PC-9 (cell line): ENCODE measurements around the gene ACOXL. TPM values are rescaled to one million over a fixed set of nuclear protein-coding genes. Genes with fewer than 3 reads are reported as not detected.

Experiments used
- BruUV-seq: library from RNA; stranded (reverse); fragments of 400-500 nt; replicated peaks from 2 replicates; lab custom pipeline; 2021; lab: Mats Ljungman, UMichigan
- CTCF ChIA-PET: fragments of 300-600 bp; sonication (Branson Sonifier 250); formaldehyde crosslinking; loops from one replicate; lab custom pipeline; 2022; ENCODE audit warnings: antibody characterized with exemption; lab: Charles Lee
- POLR2A ChIA-PET: fragments of 300-600 bp; sonication (Branson Sonifier 250); formaldehyde crosslinking; loops from one replicate; lab custom pipeline; 2022; ENCODE audit warnings: antibody characterized with exemption; ENCODE audit not compliant: unreplicated experiment; lab: Charles Lee
- DNase-seq, 2 experiments: peaks; one replicate each; pipeline versions ENCODE4 v3.0.0 to v3.0.0-alpha.2; 2015 to 2022; ENCODE audit warnings: mixed read lengths in 1 of 2
- H2AFZ ChIP-seq: fragments of 200-600 bp; sonication (generic); 2 replicates; pipeline ENCODE4 v1.8.1; 2017; ENCODE audit warnings: antibody characterized with exemption
- H3F3A ChIP-seq: fragments of 200-600 bp; sonication (generic); 2 replicates; pipeline ENCODE4 v1.8.1; 2017; ENCODE audit warnings: antibody characterized with exemption, mild to moderate bottlenecking, low read depth; ENCODE audit not compliant: insufficient read depth
- H3K27ac ChIP-seq: fragments of 200-600 bp; sonication (generic); 2 replicates; pipeline ENCODE4 v1.6.1; 2016; ENCODE audit warnings: mixed run types
- H3K27me3 ChIP-seq: fragments of 200-600 bp; sonication (generic); 2 replicates; pipeline ENCODE4 v1.6.1; 2016; ENCODE audit warnings: low read depth, mixed run types; ENCODE audit not compliant: insufficient read depth
- H3K36me3 ChIP-seq: fragments of 200-600 bp; sonication (generic); 2 replicates; pipeline ENCODE4 v1.6.1; 2016; ENCODE audit warnings: low read depth, mixed run types
- H3K4me1 ChIP-seq: fragments of 200-600 bp; sonication (generic); replicated peaks from 2 replicates; pipeline ENCODE4 v1.6.1; 2016; ENCODE audit warnings: mixed run types; ENCODE audit not compliant: insufficient read depth
- H3K4me2 ChIP-seq: fragments of 200-600 bp; sonication (generic); 2 replicates; pipeline ENCODE4 v1.6.1; 2017; ENCODE audit warnings: mixed run types
- H3K4me3 ChIP-seq: fragments of 200-600 bp; sonication (generic); 2 replicates; pipeline ENCODE4 v1.6.1; 2016; ENCODE audit warnings: mixed run types
- H3K79me2 ChIP-seq: fragments of 200-600 bp; sonication (generic); 2 replicates; pipeline ENCODE4 v1.6.1; 2017; ENCODE audit warnings: low read depth, mixed run types
- H3K9me2 ChIP-seq: fragments of 200-600 bp; sonication (generic); 2 replicates; pipeline ENCODE4 v1.8.1; 2017; ENCODE audit warnings: mild to moderate bottlenecking; ENCODE audit not compliant: insufficient read depth
- H3K9me3 ChIP-seq: fragments of 200-600 bp; sonication (generic); 2 replicates; pipeline ENCODE4 v1.8.1; 2016; ENCODE audit warnings: low read depth; ENCODE audit not compliant: insufficient read depth
- H4K20me1 ChIP-seq: fragments of 200-600 bp; sonication (generic); 2 replicates; pipeline ENCODE4 v1.8.1; 2017; ENCODE audit not compliant: insufficient read depth
- EZH2 ChIP-seq: fragments of 200-600 bp; sonication (generic); IDR thresholded peaks from 2 replicates; pipeline ENCODE4 v1.8.0; 2017; ENCODE audit warnings: antibody characterized with exemption, low read depth
- intact Hi-C: fragments of 100-400 bp; cut with micrococcal nuclease; formaldehyde crosslinking; loops from one replicate; pipeline ENCODE4 v1.10.0; 2022; ENCODE audit not compliant: unreplicated experiment
- total RNA-seq: library from RNA; stranded (reverse); gene quantifications from 2 replicates; pipeline ENCODE4 v1.2.3, GENCODE V29; 2021
- TF ChIP-seq, protein P1 (sequence below): fragments of 200-600 bp; sonication (generic); conservative IDR thresholded peaks from 2 replicates; pipeline ENCODE4 v1.6.1; 2017; ENCODE audit warnings: mixed run types, antibody characterized with exemption, mild to moderate bottlenecking, moderate library complexity

The ACOXL gene
- total RNA-seq, 1 experiment from 2014 or later: 10.7 TPM

DNA sequence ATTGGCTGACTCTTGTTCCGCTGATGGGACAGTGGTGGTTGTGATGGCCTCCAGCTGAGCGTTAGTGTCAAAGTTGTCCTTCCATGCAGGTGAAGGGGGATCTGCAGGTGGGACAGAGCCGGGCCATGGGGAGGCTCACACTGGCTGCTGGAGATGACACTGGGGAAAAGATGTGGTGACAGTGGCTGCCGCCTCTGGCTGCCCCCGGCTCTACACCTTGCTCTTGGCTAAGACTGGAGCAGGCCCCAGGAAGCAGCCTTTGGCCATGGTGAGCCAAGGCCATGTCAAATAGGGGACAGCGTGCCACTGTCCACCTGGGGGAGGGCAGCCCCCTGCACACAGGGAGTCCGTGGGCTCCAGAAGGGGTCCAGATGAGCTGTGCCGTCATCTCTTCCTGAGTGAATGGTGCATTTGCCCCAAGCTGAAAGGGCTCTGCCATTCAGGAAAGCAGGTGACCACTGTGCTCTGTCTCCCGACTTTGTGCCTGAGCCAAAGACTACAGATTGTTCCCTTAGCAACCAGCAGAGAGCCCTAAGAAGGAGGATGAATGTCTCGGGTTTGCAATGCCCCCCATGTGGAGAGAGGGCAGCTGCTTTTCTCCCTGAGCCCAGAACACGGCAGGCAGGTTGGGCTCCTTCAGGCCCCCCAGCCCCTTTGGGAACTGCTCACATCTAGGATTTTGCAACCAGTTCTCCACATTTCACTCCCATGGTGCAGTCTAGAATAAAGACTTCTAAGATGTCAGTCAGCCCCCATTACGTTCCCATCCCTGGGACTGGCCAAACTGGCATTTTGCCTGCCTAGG lies 309.2 kb downstream of the ACOXL start:
- ChIA-PET POLR2A (no interaction called here), CTCF (no interaction called here)
- H3K4me2 ChIP-seq: no peak overlapping the region
- no peaks in the 10 kb centered on the region for H4K20me1 ChIP-seq
- TF ChIP-seq, protein P1, sequence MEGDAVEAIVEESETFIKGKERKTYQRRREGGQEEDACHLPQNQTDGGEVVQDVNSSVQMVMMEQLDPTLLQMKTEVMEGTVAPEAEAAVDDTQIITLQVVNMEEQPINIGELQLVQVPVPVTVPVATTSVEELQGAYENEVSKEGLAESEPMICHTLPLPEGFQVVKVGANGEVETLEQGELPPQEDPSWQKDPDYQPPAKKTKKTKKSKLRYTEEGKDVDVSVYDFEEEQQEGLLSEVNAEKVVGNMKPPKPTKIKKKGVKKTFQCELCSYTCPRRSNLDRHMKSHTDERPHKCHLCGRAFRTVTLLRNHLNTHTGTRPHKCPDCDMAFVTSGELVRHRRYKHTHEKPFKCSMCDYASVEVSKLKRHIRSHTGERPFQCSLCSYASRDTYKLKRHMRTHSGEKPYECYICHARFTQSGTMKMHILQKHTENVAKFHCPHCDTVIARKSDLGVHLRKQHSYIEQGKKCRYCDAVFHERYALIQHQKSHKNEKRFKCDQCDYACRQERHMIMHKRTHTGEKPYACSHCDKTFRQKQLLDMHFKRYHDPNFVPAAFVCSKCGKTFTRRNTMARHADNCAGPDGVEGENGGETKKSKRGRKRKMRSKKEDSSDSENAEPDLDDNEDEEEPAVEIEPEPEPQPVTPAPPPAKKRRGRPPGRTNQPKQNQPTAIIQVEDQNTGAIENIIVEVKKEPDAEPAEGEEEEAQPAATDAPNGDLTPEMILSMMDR: no peak
- no peak for TF ChIP-seq EZH2
- H3K4me1 ChIP-seq: no peaks in the 10 kb centered on the region
- H3F3A ChIP-seq: no peaks in the 10 kb centered on the region
- no peak overlapping the region for H3K4me3 ChIP-seq
- intact Hi-C loops: no loop called here
- H2AFZ ChIP-seq: no peak overlapping the region
- DNase-seq: no peak
- H3K36me3 ChIP-seq: no peaks in the 10 kb centered on the region
- BruUV-seq: no TSS peak
- H3K9me2 ChIP-seq: no peaks in the 10 kb centered on the region
- no peak overlapping the region for H3K27ac ChIP-seq
- H3K79me2 ChIP-seq: no peaks in the 10 kb centered on the region
- no peaks in the 10 kb centered on the region for H3K9me3 ChIP-seq
- no peaks in the 10 kb centered on the region for H3K27me3 ChIP-seq

DNA sequence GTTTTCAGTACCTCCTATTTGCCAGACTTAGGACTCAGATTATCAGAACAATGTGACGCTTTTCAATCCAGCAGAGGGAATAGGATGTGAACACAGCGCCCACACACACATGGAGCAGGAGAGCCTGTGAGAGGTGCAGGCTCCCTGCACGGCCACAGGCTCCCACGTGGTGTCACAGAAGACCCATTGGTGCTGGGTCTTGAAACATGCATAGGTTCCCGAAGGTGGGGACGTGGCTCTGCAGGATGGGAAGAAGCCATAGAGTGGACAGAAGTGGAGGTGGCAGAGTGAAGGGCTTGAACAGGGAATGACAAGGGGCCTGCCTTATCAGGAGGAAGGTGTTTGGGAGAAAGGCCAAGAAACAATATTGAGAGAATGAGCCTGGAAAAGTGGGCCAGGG lies 309.9 kb downstream of the ACOXL start:
- H3K4me3 ChIP-seq: no peak overlapping the region
- POLR2A ChIA-PET: no interaction called here
- H3K36me3 ChIP-seq: no peaks in the 10 kb centered on the region
- H3K27me3 ChIP-seq: no peaks in the 10 kb centered on the region
- intact Hi-C loops: no loop called here
- TF ChIP-seq, protein P1: no peak
- TF ChIP-seq EZH2: no peak
- no peak overlapping the region for H2AFZ ChIP-seq
- H3K4me2 ChIP-seq: no peak overlapping the region
- no peak overlapping the region for H3K27ac ChIP-seq
- CTCF ChIA-PET: no interaction called here
- no peak for DNase-seq
- BruUV-seq: no TSS peak
- no peaks in the 10 kb centered on the region for H4K20me1 ChIP-seq
- no peaks in the 10 kb centered on the region for H3K9me2 ChIP-seq
- H3K9me3 ChIP-seq: no peaks in the 10 kb centered on the region
- no peaks in the 10 kb centered on the region for H3K79me2 ChIP-seq
- no peaks in the 10 kb centered on the region for H3K4me1 ChIP-seq
- no peaks in the 10 kb centered on the region for H3F3A ChIP-seq

DNA sequence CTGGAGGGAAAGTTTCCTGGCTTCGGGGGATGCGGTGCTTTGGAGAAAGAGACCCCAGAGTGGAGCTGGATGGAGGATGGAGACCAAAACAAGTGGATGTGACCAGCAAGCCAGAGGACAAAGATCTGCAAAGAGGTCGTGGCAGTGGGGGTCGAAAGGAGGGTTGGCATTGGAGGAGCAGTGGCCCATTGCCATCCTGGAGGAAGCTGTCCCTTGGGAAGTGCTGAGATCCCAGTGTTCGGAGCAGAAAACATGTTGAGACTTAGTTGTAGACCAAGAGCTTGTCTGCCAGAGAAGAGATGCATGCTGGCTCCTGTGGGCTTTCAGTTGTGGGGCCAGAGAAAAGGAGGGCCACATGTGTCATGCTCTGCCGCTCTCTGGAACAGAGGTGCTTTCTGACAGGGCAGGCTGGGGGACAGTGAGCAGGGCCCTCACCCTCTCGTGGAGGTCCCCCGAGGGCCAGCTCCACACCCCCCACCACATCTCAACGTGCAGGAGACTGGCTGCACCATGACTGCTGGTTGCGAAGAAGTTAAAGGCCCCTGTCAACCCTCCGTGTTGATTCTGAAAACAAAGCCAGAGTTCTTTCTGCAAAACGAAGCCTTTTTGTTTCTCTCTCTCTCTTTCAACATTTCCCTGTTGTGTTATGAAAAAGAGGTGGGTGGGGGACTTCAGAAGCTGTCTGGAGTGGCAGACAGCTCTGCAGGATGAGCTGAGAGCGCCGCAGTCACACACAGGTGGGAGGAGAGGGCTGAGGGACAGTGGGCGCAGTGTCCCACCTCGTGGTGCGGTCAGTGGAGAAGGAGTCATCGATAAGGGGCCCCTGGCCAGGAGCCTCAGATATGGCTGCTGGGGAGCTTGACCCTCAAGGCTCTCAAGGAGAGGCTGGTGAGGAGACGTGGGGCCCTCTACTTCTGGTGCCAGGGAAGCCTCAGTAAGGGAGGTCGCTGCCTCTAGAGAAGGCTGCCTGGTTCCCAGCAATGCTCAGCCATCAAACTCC lies 310.7 kb downstream of the ACOXL start:
- Histone ChIP-seq H3F3A (no peaks in the 10 kb centered on the region), H3K27me3 (no peaks in the 10 kb centered on the region), H3K4me1 (no peaks in the 10 kb centered on the region), H3K79me2 (no peaks in the 10 kb centered on the region), H3K27ac (no peak overlapping the region), H3K36me3 (no peaks in the 10 kb centered on the region), H2AFZ (no peak overlapping the region), H3K9me3 (no peaks in the 10 kb centered on the region), H3K4me2 (no peak overlapping the region), H3K9me2 (no peaks in the 10 kb centered on the region), H3K4me3 (no peak overlapping the region), H4K20me1 (no peaks in the 10 kb centered on the region)
- no peak for DNase-seq
- CTCF ChIA-PET: no interaction called here
- TF ChIP-seq EZH2: no peak
- TF ChIP-seq, protein P1: no peak
- POLR2A ChIA-PET: no interaction called here
- BruUV-seq: no TSS peak
- intact Hi-C loops: no loop called here
